Stomach smooth muscle (tissue), 2 donors: ENCODE measurements around the gene PAX1.

Experiments
- H3K27ac ChIP-seq: one replicate; pipeline ENCODE4 v1.7.0; 2013; ENCODE audit warnings: mild to moderate bottlenecking, low read length, inconsistent platforms
- H3K27me3 ChIP-seq, 2 donors: one replicate each; pipeline ENCODE4 v1.7.0; 2013; ENCODE audit warnings: low read length in 2 of 2; ENCODE audit not compliant: insufficient read depth in 2 of 2, control insufficient read depth in 1 of 2
- H3K36me3 ChIP-seq, 2 donors: one replicate each; pipeline ENCODE4 v1.7.0; 2013; ENCODE audit warnings: low read length in 2 of 2; ENCODE audit not compliant: control insufficient read depth in 2 of 2, insufficient read depth in 2 of 2
- H3K4me1 ChIP-seq: one replicate; pipeline ENCODE4 v1.7.0; 2013; ENCODE audit warnings: low read length; ENCODE audit not compliant: control insufficient read depth, insufficient read depth
- H3K4me3 ChIP-seq, 2 donors: one replicate each; pipeline ENCODE4 v1.7.0; 2013; ENCODE audit warnings: low read length in 2 of 2
- H3K9ac ChIP-seq, 2 donors: one replicate each; pipeline ENCODE4 v1.7.0; 2013; ENCODE audit warnings: low read length in 2 of 2, mild to moderate bottlenecking in 1 of 2
- H3K9me3 ChIP-seq, 2 donors: one replicate each; pipeline ENCODE4 v1.7.0; 2013; ENCODE audit warnings: low read length in 2 of 2; ENCODE audit not compliant: control insufficient read depth in 2 of 2
- donor health status: healthy.
- donor health status: Pancreatic carcinoma.

PAX1 gene

DNA sequence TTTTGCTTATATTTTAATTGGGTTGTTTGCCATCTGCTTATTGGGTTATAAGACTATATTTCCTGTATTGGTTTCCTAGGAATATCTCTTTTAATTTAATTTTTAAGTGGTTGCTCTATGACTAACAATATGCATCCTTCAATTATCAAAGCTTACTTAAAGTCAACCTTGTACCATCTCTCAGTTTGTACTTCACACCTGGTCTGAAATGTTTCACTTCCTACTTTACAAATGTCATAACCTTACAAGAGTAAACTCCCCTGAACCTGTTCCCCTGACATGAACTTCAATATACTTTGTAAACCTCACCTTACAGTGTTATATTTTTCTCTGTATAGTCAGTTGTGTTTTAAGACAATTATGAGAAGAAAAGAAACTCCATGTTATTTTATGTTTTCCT is 35.8 kb downstream of the PAX1 start:
- Histone ChIP-seq H3K36me3 (no peaks in the 10 kb centered on the region), H3K4me3 (no peak overlapping the region), H3K9ac (no peak overlapping the region), H3K4me1 (no peaks in the 10 kb centered on the region), H3K27me3 (no peaks in the 10 kb centered on the region), H3K9me3 (peaks cover 0 to 7% of the 10 kb centered on the region in 2 donors), H3K27ac (no peak overlapping the region)

DNA sequence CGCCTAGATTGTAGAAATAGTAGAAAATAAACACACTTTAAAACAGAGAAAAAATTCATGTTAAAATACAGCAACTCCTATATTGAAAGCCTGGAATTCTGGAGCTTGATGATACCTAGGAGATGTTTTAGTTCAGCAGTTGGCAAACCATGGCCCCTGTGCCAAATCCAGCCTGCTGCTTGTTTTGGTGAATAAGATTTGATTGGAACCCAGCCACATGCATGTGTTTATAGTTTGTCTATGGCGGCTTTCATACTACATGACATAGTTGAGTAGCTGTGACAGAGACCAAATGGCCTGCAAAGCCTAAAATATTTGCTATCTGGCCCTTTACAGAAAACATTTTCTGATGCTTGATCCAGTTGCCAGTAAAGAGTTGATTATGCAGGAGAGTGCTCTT is 57.2 kb downstream of the PAX1 start:
- H3K27me3 ChIP-seq: peaks cover 0 to 2% of the 10 kb centered on the region in 2 donors
- H3K4me1 ChIP-seq: no peaks in the 10 kb centered on the region
- H3K36me3 ChIP-seq: no peaks in the 10 kb centered on the region
- H3K9me3 ChIP-seq: peaks cover 0 to 7% of the 10 kb centered on the region in 2 donors
- no peak overlapping the region for H3K9ac ChIP-seq
- no peak overlapping the region for H3K27ac ChIP-seq
- no peak overlapping the region for H3K4me3 ChIP-seq

DNA sequence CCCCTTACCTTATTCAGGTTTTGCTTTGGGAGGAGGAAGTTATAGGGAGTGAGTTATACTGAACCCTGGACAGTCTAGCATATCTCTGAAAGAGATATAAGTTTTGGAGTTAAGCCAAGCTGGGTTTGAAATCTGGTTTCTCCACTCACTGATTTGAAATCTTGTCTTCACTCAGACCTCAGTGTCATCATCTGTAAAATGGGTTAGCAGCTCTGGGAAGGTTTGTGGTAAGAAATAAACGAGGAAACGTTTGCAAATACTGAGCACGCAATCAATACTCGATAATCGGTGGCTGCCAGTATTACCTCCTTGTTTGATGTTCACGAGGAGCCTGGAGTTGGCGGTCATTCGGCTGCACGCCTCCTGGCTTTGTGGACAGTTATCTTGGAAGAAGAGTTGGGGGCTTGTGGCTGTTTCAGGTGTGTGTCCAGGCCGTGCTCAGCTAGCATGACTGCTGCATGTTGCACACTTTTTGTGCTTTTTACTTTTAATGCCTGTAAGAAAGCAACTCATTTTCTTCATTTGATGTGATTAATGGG is 61.8 kb downstream of the PAX1 start:
- H3K4me1 ChIP-seq: no peaks in the 10 kb centered on the region

DNA sequence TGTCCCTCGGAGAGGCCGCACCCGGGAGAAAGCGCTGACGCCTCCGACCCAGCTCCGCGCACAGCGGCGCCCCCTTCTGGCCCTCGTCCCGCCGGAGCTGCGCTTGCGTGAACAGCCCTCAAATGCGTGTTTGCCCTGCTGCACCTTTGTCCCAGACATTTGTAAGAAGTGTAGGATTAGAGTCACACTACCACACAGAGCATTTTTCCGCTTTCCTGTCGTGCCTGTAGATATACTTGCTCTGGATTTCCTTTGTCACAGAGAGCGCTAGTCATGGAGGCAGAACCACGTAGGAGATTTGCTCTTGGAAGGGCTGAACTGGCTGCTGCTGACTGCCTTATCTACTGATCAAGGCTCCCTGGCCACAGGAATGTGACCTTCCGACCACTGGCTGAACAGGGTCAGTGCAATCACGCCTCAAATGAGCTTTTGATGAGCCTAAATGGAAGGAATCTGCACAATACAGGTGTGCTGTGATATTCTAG is 62.3 kb downstream of the PAX1 start:
- H3K4me3 ChIP-seq: no peak overlapping the region

More for the DNA sequence above, 61.8 kb downstream of the PAX1 start:
- H3K9me3 ChIP-seq: no peaks in the 10 kb centered on the region
- H3K36me3 ChIP-seq: no peaks in the 10 kb centered on the region
- H3K9ac ChIP-seq: no peak overlapping the region
- H3K27ac ChIP-seq: no peak overlapping the region
- no peak overlapping the region for H3K4me3 ChIP-seq
- H3K27me3 ChIP-seq: peaks cover 0 to 7% of the 10 kb centered on the region in 2 donors

More for the DNA sequence above, 62.3 kb downstream of the PAX1 start:
- Histone ChIP-seq H3K9me3 (no peaks in the 10 kb centered on the region), H3K27me3 (peaks cover 0 to 7% of the 10 kb centered on the region in 2 donors), H3K36me3 (no peaks in the 10 kb centered on the region), H3K4me1 (no peaks in the 10 kb centered on the region), H3K27ac (no peak overlapping the region), H3K9ac (no peak overlapping the region)
